GM21367 (cell line): ENCODE results near the gene ADK.
"Not testable (repeated sequence)": the region's sequence is repeated elsewhere in the genome, so short reads cannot be mapped to it uniquely, and the experiment has no call there.

Source experiments
- ATAC-seq: cut with Tn5 transposase; IDR thresholded peaks from one replicate; pipeline ENCODE4 v1.9.1; 2021; ENCODE audit not compliant: unreplicated experiment

Gene ADK

DNA sequence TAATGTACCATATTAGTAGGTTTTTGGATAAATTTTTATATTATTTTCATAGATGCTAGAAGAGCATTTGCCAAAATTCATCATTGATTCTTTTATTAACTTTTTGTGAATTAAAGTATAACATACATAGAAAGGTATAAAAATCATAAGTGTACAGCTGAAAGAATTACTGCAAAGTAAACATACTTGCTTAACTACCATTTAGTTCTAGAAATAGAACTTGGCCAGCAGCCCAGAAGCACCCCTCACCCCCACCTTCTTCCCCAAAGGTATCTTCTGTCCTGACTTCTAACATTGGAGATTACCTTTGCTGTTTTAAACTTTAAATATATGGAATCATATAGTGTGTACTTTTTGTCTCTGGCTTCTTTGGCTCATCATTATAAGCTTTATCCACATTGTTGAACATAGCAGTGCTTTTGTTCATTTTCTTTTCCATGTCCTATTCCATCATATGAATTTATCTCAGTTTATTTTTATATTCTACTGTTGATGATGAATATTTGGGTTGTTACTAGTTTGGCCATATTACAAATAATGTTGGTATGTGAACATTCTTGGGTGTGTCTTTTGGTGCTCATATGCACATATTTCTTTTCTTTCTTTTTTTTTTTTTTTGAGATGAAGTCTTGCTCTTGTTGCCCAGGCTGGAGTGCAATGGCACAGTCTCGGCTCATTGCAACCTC is 142.8 kb downstream of the ADK start:
- no peak for ATAC-seq

DNA sequence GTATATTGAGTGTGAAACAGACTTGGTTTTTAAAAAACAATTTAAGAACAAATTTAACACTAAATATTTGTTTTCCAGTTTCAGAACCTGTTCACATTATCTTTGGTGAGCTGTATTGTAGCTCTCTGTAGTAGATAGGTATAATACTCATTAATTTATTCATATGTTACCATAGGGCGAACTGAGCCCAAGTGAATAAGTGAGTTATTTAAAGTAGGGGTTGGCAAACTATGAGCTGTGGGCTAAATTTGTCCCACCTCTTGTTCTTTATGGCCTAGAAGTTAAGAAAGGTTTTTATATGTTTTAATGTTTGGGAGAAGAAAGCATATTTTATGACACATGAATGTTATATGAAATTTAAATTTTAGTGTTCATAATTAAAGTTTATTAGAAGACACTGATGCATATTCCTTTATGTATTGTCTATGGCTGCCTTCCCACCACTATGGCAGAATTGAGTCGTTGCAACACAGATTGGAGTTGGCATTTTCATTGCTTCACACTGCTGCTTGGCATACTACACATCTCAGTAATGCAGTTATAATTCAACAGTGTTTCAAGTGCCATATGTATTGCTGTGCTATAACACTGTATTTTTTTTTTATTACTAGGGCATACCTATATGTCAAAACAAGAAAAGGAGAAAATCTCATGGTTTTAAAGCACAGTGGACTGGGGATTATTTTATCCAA is 146.5 kb downstream of the ADK start:
- no peak for ATAC-seq

DNA sequence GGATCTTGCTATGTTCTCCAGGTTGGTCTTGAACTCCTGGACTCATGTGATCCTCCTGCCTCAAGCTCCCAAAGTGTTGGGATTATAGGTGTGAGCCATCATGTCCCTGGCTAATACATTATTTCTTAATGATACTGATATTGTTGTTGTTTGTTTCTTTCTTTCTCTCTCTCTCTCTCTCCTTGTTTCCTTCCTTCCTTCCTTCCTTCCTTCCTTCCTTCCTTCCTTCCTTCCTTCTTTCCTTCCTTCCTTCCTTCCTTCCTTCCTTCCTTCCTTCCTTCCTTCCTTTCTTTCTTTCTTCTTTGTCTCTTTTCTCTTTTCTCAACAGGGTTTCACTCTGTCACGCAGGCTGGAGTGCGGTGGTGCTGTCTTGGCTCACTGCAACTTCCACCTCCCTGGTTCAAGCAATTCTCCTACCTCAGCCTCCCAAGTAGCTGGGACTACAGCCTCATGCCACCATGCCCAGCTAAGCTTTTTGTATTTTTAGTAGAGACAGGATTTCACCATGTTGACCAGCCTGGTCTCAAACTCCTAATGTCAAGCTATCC is 149.1 kb downstream of the ADK start:
- ATAC-seq: not testable (repeated sequence)

DNA sequence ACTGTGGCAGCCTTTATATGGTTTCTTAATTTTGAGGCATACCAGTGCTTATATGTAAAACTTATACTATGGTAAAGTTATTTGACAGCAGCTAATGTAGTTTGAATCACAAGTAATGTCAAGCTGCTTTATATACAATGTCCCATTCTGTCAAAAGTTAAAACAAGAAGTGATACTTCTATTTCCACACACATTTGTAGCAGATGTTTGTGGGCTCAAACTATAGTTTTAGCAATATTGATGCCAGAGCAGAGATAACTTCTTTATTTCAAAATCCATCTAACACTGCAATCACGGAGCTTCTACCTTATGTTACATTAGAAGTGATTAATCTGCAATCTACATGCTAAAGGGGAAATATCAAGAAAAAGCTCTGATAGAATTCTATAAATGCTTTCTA is 149.6 kb downstream of the ADK start:
- no peak for ATAC-seq

DNA sequence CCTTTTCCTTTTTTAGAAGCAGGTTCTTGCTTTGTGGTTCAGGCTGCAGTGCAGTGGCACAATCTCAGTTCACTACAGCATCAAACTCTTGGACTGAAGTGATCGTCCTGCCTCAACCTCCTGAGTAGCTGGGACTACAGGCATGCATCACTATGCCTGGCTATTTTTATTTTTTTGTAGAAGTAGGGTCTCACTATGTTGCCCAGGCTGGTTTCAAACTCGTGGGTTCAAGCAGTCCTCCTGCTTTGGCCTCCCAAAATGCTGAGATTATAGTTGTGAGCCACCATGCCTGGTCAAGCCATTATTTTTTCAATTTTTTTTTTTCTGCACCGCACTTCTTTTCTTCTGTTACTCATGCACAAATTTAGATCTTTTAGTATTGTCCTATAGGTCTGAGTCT is 154.7 kb downstream of the ADK start:
- ATAC-seq: no peak

DNA sequence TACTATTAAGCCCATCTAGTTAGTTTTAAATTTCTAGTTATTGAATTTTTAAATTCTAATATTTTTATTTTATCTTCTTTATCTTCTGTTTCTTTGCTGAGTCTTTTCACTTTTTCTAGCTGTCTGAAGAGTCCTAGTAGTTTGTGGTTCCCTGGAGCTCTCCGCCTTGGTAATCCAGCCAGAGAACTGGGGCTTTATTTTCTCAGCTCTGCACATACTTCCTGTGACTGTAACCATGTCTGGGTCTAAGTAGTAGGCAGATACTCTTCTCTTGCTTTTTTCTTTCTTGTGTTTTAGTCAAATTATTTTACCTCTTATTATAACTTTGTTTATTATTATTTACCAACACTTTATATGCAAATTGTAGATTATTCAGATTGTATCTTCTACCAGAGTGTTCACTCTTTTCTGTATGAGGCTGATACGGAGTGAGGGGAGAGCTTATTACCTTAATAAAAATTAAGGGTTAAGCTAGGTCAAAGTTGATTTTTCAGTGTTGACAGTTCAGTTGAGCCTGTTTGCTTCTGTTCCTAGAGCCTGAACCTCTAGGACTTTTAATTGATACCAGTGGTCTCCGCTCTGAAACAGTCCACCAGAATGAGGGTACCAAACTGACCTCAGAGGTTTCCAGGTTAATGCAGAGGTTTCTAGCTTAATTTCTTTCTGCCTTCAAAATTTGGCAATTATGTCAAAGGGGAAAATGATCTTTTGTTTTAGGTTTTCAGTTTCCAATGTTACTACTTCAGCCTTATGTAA is 155.4 kb downstream of the ADK start:
- no peak for ATAC-seq

DNA sequence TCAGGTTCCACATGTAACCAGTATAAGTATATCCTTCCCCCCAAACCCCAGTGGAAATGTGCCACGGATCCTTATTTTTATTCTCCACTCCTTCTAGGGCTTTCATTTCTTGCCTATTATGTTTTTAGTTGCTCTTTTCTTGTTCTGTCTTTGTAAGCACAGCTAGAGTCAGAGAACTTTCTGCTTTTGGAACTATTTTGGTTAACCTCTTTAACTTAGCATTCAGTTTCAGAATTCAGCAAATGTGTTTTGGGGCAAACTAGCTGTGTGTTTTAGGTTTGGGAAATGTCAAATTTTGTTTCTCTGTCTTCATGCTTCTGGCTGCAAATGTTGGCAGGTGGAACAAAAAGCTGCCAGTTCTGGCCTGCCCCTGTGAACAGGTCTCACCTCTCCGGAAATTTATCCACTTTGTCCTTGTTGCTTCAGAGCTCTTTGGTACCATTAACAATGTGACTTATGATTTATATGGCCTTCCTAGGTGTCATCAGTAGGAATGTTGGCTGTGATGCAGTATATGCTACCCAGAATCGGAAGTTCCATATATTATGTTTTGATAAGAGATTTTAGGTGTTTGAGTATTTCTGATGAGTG is 156.1 kb downstream of the ADK start:
- ATAC-seq: no peak

DNA sequence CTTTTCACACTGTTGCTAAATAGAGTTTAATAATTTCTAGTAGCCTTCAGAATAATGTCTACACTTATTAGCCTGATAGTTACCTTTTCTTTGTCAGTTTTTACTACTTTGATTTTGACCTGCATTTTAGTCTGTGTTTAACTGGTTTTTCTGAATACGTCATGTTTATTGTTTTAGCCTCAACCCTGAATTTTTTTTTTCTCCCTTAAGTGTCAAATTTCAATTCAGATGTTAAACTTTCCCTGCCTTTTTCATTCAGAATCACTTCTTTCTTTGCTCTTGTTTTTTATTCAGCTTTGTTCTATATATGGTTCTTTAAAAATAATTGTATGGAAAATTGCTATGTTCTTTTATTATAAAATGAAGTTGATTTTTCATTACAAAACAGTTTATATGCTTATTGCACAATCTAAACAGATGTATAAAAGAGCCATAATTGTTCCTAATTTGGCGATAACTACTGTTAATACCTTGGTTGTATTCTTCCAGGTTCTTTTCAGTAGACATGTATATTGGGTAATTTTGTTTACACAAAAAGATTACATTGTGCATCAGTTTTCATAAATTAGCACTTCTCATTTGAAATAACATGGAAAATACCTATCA is 159.7 kb downstream of the ADK start:
- ATAC-seq: no peak

DNA sequence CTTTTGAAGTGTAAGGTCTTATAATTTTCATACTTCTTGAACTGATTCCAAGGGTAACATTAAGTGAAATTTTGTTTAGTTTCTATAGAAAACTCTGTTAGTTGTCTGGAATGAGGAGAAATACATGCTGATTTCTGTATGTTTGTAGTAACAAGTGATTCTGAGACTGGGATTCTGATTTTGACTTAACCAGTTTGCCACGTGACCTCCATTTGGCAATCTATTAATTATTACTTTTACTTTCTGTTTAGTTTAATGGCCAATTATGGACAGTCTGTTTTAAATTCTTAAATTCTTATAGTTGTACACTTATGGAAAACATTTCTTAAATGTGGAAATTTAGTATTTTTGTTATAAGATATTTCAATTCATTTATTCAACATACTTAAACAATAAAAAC is 163.1 kb downstream of the ADK start:
- ATAC-seq: no peak

DNA sequence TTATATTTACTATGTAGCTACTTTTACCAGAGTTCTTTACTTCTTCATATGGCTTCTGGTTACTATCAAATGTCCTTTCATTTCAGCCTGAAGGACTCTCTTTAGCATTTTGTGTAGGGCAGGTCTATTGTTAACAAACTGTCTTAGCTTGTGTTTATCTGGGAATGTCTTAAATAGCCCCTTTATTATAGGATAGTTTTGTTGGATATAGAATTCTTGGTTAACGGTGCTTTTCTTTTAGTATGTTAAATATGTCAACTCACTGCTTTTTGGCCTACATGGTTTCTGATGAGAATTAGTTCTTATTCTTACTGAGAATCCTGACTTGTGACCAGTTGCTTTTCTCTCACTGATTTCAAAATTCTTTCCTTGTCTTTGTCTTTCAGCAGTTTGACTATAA is 169.0 kb downstream of the ADK start:
- ATAC-seq: no peak

DNA sequence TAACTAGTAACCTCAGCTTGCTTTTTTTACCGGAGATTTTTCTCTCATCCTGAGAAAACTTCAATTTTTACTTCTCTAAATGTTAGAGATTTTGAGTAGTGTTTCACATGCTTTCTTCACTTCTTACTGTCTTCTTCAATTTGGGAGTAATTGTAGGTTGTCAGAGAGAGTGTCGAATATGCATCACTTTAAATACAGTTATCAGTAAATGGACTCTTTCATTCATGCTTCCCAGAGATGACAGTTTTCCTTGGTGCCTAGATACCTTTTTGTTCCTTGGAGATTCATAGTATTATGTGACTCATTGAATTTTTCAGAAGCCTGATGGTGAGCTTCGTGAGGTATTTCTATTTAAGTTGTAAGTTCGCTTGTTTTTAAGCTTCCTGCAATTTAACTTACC is 169.7 kb downstream of the ADK start:
- no peak for ATAC-seq

DNA sequence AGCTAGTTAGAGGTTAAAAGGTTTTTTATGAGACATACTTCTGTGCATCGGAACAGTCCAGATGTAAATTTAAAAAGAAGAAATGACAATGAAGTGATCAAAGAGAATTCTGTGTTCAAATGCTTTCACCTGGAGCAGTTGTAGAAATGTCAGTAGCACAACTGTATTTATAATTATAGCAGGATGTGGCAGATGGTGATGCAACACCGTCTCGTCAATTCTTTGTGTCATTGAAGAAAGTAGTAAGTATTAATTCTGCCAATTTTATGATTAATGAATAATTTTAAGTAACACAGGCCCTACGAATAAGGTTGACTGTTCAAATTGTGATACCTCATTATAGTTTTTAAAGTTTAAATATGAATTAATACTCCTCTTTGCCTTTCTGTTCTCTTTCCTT is 171.1 kb downstream of the ADK start:
- ATAC-seq: no peak

DNA sequence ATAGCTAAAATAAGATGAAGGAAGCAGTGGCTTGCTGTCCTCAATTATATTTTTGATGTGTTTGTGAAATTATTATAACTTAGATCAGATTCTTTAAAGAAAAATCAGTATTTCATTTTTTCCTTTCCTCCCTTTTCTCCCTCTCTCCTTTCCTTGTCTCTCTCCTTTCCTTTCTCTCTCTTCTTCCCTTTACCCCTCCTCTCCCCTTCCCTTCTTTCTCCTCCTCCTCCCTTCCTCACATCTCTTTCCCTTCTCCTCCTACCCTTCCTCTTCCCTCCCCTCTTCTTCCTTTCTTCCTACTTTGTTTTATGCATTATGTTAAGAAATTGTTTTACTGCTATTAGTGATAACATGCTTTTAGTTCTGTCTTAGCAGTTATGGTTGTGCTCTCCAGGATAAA is 171.5 kb downstream of the ADK start:
- ATAC-seq: no peak

DNA sequence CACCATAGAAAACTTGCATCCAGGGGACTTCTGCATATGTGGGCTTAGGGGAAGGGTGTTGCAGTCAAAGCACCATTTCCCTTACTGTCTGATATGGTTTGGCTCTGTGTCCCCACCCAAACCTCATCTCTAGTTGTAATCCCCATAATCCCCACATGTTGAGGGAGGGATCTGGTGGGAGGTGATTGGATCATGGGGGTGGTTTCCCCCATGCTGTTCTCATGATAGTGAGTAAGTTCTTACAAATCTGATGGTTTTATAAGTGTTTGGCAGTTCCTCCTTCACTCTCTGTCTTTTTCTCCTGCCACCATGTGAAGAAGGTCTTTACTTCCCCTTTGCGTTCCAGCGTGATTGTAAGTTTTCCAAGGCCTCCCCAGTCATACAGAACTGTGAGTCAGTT is 177.4 kb downstream of the ADK start:
- no peak for ATAC-seq

DNA sequence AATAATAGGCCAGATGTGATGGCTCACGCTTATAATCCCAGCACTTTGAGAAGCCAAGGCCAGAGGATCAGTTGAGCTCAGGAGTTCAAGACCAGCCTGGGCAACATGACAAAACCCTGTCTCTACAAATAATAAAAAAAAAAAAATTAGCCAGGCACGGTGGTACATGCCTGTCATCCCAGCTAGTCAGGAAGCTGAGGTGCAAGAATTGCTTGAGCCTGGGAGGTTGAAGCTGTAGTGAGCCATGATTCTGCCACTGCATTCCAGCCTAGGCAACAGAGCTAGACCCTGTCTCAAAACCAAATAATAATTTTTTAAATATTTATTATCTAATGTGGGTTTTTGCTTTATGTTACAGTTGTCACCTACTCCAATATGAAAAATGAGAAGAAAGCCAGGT is 178.9 kb downstream of the ADK start:
- ATAC-seq: no peak

DNA sequence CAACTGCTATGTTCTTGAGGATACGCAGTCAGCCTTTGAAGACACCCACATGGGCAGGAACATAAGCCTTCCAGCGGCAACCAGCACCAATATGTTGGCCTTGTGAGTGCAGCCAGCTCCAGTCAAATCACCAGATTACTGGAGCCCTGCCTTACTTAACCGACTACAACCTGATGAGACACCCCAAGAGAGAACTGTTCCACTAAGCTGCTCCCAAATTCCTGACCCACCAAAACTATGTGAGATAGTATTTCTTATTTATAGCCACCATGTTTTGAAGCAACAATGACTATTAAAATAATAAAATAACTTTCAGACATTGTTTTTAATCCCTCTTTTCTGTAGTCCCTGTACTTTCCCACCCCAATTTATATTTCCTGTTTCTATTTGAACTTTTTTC is 179.6 kb downstream of the ADK start:
- no peak for ATAC-seq

DNA sequence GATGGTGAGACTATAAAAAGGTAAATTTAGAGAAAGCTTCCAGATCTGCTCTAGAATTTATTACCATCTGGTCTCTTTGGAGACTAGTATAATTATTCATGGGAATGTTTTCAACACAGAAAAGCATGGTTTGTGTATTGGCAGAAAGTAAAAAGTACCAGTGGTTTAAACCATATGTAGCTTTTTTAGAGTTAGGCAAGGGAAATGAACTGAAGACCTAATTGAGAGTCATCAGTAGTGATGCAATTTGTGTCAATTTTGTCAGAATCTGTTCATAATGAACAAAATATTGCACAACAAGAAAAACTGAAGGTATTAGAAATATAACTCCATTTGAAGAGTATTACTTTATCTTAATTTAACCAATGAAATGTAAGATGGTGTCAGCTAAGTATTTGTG is 181.4 kb downstream of the ADK start:
- no peak for ATAC-seq

DNA sequence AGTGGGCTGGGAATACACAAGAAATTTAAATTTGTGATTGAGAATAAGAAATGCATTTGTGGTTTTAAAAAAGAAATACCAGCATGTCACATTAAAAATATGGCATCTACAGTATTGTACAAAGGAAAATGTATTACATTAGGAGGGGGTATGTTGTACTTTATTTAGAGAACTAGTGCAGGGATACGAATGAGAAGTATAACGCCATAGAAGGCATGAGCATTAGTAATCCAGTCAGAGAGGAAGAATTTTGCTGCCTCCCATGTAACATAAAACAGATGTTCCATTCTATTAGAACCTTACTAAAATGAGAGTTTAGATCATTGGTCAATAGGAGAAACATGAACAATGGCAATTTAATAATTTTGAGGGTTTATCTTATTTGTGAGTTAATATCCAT is 182.2 kb downstream of the ADK start:
- ATAC-seq: no peak

DNA sequence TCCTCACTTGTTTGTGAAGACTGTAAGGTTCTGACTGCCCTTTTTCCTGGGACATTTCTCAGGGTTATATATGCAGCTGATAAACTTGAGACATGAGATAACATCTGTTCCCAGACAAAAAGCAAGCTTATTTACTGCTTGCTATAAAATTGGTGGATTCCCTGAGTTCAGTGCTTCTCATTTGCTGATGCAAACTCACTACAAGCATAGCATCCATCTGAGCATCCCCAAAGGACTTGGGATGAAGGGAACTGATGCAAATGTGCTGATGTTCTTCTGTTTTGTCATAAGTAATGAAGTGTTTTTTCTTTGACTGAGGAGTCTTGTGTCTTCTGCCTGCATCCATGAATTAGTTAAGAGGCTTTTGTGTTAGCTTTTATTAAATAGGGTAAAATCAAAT is 183.2 kb downstream of the ADK start:
- ATAC-seq: no peak

DNA sequence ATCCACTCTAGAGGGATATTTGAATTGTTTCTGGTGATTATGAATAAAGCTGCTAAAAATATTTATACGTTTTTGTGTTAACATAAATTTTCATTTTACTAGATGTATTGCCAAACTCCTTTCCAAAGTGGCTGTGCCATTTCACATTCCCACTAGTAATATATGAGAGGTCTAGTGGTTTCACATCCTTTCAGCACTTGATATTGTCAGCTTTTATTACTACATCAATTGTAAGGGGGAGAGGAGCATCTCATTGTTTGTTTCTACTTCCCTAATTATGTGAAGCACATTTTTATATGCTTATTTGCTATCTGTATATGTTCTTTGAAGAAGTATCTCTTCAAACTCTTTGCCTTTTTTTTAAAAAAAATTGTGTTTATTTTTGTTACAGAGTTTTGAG is 184.5 kb downstream of the ADK start:
- ATAC-seq: no peak

DNA sequence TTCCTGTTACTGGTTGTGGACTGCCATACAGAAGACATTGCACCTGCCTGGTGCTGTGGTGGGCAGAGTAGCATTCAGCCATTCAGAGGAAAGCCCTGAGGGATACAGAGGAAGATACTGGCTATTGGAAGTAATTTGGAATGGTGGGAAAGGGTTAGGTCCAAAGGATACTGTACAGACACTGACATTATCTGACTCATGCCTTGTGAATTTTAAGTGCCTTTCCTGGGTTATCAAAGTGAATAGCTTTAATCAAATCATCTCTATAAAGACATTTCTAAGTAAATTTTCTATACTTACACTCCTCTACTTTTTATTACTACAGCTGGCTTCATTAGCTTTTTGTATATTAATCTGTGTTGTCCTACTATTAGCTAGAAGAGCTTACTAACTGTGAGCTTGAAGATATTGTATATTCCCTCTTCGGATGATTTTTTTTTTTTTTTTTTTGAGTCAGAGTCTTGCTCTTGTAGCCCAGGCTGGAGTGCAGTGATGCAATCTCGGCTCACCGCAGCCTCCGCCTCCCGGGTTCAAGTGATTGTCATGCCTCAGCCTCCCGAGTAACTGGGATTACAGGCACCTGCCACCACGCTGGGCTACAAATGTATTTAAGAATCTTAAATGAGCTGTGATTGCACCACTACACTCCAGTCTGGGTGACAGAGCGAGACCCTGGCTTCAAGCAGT is 186.5 kb downstream of the ADK start:
- no peak for ATAC-seq
